NCI-H128 (cell line): ENCODE results near the gene RIF1.

Experiments used
- DNase-seq: peaks from one replicate; lab custom pipeline; 2025; ENCODE audit not compliant: unreplicated experiment; lab: John Stamatoyannopoulos, UW

The RIF1 gene

GRCh38 chr2:151498178-151498577 lies 88.5 kb downstream of the RIF1 start:
- no peak for DNase-seq

DNA sequence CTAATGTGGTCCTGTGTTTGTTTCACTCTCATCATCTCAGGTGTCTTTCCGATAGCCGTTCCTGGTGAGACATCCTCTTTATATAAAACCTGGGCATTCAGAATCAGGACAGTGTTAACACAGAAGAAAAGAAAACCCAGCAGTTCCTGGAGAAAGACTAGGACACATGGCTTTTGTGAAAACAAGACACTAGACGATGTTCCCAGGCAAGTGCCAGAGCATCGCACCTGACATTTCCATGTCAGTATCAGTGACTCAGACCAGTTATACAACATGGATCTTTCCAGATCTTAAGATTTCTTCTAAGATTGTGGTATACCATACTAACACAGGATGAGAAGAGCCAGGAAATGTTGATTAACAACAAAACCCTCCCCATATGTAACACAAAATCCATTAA lies 96.5 kb downstream of the RIF1 start:
- DNase-seq = no peak

DNA sequence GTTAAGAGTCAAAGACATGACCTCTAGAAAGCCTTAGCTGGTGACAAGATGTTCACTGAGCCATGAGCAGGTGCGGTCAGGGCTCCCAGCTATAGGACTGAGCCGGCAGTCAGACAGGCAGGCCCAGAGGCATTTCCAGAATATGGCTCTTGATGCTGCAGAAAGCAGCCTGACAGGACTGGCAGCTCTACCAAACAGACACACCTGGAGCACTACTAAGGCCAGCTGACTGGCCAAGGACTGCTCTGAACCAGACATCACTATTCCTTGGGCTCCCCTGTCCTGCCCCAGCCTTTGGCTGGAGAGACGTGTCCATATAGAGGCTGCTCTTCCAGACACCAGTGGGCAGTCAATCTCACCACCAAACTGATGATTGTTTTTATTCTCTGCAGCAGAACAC lies 98.8 kb downstream of the RIF1 start:
- no peak for DNase-seq

DNA sequence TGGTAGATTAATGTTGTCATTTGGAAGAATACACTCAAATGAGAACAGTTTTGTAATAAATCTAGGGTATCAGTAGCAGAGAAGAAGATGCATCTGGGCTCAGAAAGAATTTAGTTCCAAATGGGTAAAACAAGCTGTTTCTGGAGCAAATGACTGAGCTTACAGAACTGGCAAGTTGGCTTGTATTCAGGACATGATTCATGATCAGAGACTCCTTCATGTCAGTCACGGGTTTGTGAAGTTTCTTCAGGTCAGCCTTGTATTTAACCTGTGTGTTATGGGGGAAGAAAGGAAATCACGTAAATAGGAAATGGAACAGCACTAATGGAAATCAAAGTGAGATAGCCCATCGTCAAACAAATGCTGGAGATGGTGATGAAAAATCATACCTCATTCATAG lies 109.1 kb downstream of the RIF1 start:
- DNase-seq = no peak

DNA sequence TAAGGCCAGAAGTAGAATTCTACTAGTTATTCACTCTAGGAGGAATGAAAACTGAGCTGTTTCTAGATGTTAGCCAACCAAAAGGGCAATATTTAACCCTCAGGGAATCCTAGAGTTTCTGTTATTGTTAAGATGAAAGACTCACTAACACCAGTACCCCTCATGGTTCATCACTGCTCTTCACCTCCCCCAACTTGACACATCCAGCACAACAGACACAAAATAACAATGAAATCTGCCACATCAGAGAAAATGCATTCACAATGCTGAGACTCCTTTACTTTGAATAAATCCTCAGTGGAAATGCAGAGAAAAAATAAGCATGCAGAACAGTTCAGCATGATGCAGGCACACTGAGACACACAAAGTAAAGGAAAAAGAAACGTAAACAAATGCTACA lies 111.3 kb downstream of the RIF1 start:
- no peak for DNase-seq

DNA sequence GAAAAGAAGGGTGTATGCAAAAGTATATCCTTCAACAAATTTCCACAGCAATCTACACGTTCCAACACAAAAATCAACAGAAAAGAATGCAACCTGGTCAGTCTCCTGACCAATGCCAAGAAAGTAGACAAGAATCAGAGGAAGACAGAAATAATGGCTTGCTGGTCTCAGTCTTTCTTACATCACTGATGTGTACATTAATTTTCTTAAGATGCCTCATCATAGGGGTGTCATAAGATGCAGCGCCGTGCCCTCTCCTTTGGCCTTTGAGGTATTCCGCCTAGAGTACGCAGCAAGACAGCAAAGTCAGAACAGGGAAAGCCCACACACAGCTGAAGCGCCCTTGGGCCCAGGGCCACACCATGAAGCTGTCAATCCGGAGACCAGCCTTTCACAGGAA lies 112.9 kb downstream of the RIF1 start:
- no peak for DNase-seq

DNA sequence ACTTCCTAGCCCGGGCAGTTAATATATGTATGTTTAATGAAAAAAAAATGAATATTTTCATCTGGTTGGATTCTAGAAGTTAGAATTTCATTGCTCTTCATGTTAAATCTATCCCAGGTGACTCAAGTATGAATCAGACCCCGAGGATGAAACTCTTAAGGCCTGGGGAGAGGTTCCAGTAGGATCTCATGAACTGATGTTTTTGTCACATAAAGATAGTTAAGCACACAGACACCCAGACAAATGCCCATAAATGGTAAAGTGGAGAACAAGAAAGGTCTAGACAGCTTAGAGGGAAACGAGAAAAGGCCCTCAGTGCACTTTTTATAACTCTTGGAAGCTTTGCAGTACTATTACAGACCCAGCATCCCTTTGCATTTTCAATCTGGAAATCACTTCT lies 114.1 kb downstream of the RIF1 start:
- DNase-seq = no peak

GRCh38 chr2:151525821-151526373 lies 116.2 kb downstream of the RIF1 start:
- no peak for DNase-seq

- no peak for DNase-seq
Measured at GRCh38 chr2:151526572-151527090, 116.9 kb downstream of the RIF1 start.
